ENCODE data around the gene HRAS. TPM values are rescaled to one million over a fixed set of nuclear protein-coding genes. Genes with fewer than 3 reads are reported as not detected.

The HRAS gene
- total RNA-seq, 1 donor from 2014 or later: 27.0 TPM

- DNase-seq: no peak
These were observed 31.7 kb upstream of the HRAS start for GRCh38 chr11:567011-567628.

GRCh38 chr11:565921-566509 lies 30.6 kb upstream of the HRAS start:
- DNase-seq: no peak

DNA sequence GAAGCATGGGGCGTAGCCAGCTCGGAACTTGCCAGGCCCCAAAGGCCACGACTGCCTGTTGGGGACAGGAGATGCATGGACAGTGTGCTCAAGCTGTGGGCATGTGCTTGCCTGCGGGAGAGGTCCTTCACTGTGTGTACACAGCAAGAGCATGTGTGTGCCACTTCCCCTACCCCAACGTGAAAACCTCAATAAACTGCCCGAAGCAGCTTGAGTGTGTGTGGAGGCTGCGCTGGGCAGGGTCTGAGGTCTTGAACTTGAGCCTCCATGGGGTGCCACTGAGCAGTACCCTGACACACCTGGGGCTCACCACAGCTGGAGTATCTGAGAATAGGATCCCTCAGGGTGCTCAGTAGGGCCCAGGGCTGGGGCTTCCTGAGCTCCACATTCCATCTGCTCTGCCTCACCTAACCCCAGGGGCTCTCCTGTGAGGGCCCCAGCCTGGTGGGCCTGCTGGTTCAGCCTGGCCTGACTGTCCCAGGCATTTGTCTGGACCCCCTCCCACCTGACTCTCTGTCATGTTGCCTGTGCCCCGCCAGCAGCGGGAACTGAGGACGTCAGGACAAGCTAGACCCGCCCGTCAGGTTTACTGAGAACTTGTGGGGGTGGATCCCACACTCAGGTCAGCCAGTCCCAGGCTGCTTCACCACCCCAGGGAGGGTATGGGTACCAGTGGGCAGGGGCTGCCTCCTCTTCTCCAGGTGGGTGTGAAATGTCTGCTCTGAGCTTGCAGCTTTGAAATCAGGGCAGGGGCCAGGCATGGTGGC lies 28.6 kb upstream of the HRAS start:
- no peak for DNase-seq

- no peak for DNase-seq
These were observed 27.9 kb upstream of the HRAS start for GRCh38 chr11:563066-563811.

- DNase-seq: no peak
These were observed 26.8 kb upstream of the HRAS start for GRCh38 chr11:562046-562645.

DNA sequence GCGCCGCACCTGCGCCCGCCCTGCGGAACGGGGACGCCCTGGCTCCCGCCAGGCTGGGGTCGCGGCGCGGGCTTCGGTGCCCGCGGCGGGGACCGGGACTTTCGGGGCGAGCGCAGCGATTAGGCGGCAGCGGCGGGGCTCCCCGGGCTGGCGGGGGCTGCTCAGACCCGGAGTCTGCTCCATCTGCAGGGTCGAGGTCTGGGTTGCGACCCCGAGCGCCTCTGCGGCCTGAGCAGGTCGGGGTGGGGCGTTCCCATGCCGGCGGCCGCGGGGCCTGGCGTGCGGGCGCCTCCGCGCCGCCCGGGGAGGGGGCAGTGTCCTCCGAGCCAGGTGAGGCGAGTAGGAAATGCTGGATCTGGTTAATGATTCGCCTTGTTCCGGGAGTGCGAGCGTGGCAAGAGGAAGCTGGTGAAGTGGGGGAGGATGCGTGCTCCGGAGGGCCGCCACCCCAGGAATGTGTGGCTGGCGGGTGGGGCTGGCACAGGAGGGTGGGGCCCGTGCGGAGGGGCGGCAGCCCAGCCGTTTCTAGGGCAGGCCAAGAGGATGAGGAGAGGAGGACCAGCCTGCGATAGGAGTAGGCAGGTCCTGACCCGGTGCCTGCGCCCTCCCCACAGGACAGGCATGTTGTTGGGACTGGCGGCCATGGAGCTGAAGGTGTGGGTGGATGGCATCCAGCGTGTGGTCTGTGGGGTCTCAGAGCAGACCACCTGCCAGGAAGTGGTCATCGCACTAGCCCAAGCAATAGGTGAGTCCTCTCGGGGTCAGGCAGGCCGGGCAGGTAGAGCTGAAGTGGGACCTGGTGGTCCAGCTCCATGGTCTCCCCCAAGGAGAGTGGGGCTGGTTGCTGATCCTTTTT lies 26.0 kb upstream of the HRAS start:
- no peak for DNase-seq

DNA sequence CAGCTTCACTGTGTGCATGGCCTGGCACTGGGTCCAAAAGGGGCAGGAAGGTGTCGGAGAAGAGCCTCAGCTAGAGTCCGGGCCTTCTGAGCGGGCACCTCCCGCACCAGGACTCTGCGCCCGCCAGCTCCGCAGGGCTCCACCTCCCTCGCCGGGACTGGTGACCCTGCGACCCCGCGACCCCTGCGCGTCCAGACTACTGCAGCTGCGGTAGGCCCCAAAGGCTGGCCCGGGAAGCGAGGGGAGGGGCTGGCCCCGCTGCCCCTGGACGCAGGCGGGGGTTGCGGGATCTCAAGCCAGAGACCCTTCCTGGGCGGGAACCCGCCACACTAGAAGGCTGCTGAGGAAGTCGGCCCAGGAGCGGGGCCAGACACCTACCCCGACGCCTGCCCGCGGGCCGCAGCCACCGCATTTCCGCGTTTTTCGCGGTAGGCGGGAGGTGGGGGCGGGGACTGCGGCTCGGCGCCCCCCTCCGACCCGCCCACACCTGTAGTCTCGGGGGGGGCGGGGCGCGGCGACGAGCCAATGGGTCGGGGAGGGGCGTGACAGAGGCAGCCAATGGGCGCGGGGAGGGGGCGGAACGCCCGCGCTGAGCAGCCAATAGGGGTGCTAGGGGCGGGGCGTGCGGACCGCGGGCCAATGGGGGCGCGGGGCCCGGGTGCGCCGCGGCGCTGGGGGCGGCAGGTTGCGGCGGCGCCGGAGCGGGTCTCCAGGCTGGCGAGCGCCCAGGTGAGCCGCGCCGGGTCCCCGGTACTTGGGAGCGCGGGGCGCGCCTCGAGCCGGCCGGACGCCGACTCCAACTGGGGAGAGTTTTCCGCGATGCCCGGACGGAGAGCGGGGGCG lies 25.1 kb upstream of the HRAS start, which contains the start of the genes LMNTD2 and RASSF7:
Gene LMNTD2, minus strand, starts transcription at position 434 of the 843 bp plus-strand sequence. Its CDS starts 22 bp downstream, at position 412.
Gene RASSF7, plus strand, starts transcription at position 666 of the 843 bp plus-strand sequence. CDS start 799 bp downstream, outside the sequence.
- DNase-seq: peak; percentile 85

- no peak for DNase-seq
These were observed 24.4 kb upstream of the HRAS start for GRCh38 chr11:559712-560304.

GRCh38 chr11:559020-559620 lies 23.7 kb upstream of the HRAS start:
- no peak for DNase-seq

- DNase-seq: no peak
These were observed 23.1 kb upstream of the HRAS start for GRCh38 chr11:558503-558902.

DNA sequence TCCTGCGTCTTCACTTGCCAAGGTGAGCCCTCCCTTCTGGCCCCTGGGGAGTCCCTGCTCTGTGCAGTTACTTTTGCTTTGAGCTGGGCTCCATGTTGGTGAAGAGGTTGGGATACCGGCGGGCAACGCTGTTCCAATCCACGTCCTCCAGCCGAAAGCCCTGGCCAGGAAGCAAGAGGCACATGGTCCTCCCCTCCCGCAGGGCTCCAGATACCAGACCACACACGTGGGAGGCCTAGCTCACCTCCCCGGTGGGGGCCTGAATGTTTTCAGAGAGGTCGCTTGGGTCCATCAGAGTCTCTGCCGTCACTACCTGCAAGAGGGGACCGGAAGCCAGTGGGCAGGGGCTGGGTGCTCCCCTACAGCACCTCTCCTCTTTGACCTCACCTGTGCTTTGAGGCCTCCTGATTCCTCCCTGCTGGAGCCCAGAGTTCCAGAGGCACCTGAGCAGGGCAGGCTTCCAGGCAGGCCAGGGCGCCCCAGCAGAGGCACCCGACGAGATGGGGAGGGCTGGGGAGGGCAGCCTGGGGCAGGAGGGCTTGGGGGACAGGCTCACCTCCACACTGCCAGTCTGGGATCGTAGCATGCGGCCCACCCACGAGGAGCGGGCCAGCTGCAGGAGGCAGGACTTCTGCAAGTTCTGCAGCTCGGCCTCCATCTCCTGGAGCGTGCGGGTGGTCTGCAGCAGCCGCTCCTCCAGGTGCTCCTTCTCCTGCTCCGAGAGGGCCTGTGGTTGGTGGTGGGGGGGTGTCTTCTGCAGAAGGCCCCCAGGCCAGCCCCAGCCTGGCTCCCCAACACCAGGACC lies 22.2 kb upstream of the HRAS start:
- no peak for DNase-seq

DNA sequence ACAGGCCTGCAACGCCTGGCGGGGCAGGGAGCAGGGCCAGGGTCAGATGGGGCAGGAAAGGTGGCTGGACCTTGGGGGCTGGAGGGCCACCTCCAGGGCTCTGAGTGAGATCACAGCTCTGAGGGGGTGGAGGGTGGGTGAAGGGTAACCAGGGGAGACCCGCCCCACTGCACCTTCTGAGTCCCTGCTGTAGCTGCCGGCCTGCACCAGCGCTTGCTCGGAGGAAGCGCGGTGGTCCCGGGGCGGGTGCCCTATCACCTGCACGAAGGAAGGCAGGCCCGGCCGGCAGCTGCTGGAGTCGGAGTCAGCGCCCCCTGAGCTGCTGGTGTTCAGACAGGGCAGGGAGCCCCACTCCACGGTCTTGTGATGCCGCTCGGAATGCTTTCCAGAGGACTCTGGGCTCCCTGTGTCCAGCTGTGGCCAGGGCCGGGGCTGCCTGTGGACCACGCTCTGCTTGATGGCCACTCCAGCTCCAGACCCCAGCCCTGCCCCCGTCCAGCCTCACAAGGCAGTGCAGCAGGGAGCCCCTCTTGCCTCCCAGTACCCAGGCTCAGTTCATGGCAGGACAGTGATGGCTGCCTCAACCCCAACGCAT lies 21.4 kb upstream of the HRAS start:
- no peak for DNase-seq

- no peak for DNase-seq
These were observed 20.6 kb upstream of the HRAS start for GRCh38 chr11:555780-556661.

- no peak for DNase-seq
These were observed 19.9 kb upstream of the HRAS start for GRCh38 chr11:555227-555779.

DNA sequence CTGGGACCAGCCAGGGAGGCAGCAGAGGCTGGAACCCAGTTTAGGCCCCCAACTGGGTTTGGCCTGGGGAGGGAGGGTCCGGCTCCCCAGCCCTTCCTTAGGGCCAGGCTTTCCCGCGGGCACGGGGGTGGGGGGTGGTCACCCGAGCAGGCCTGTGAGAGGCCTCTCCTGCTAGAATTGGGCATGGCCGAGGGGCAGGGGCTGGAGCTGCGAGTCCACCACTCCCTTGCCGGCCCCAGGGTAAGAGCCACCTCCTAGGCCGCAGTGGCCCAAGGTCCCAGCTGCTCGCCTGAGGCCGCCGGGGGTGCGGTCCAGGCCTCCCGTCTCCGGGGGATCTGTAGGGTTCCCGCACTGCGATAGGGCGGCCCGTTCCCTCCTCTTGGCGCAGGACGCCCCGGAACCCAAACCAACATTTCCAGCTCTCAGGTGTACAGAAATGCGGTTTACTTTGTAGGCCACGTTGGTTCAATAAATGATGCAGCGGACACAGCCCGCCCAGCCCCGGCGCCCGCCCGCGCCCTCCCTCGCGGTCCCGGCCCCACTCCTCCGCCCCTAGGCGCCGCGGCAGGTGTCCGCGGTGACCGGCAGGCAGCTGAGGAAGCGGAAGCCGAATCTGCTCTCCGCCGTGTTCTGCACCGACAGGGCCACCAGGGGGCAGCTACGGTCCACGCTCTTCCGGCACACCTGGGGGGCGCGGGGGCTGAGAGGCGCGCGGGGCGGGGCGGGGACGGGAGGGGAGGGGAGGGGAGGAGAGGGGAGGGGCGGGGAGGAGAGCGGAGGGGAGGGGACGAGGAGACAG lies 19.3 kb upstream of the HRAS start:
- no peak for DNase-seq

DNA sequence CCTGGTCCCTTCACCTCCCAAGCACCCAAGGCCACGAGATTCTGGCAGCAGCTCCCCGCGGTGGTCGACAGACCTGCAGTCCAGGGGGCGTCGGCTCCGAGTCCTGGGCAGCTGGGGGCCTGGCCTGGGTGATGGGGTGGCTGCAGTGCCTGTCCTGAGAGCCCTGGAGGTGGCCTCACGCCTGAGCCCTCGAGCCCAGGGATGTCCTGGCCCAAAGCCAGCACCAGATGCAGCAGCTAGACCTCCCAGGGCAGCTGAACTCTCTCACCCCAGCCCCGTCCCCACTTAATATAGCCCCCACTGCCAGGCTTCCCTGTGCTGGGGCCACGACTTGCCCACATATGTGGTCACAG lies 18.6 kb upstream of the HRAS start:
- no peak for DNase-seq

Measured in occipital lobe (tissue), 2 donors.